HG03460 (cell line): ENCODE results near the gene C22orf23.

ENCODE experiments used
- ATAC-seq: cut with Tn5 transposase; IDR thresholded peaks from one replicate; pipeline ENCODE4 v1.9.1; 2021; ENCODE audit not compliant: unreplicated experiment

The C22orf23 gene

DNA sequence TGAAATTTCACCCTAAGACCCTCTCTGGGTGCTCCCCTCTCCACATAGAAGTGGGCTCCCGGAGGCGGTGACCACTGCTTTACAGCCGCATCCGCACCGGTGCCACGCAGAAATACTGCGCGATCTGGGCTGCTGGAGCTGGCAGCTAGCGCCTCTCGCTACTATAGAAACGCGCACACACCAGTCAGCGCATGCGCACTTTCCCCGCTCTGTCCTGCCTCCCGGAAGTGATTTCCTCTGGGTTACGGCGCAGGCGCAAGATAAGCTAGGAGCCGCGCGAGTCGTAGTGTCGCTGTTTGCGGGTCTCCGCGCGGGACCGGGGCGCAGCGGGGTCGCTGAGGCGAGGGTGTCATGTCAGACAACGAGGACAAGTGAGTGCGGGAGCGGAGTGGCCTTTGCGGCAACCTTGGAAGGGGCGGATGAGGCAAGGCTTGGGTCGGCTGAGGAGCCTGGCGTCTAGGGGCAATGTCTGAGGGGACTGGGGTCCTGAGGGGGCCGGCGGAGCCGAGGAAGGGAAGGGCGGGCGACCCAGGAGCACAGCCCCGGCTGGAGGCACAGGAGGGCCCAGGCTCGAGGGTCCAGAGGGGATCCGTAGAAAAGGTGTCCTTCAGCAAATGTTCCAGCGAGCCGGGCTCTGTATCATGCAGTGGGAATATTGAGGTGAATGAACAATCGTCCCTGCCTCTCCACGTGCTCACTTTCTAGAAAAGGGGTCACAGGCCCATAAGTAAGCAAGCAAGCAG is at the start of gene C22orf23, which contains the start of gene POLR2F:
C22orf23 (minus strand) TSS at position 165 of the 743 bp plus-strand sequence. CDS start 452 bp downstream, outside the sequence.
POLR2F (plus strand) TSS at position 263 of the 743 bp plus-strand sequence; CDS start at position 352, 89 bp downstream.
- peak; percentile 81 for ATAC-seq

DNA sequence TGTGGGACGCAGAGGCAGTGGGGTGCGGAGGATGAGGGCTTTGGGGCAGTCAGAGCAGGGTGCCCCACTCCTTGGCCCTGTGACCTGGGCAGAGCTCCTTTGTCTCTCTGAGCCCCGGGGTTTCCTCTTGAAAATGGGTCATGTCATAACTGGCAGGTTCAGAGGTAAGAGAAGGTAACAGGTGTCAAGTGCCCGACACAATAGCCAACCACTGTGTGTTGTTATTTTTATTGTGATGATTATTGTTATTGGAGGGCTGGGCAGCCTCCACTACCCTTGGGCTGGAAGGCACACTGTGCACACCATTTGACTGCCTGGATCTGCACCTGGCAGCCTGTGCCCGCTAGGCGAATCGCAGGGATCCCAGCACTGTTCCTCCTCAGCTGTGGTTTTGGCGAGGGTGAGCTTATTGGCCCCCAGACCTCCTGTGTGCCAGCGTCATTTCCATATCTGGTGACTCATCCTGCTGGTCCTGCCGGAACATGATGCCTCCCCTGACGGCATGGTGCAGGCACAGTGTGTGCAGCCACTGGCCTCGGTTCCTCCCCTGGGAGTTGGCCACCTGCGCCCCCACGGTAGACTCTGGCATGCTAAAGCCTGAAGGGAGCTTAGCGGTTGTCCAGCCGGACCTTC is 46.4 kb upstream of the C22orf23 start:
- ATAC-seq: no peak

DNA sequence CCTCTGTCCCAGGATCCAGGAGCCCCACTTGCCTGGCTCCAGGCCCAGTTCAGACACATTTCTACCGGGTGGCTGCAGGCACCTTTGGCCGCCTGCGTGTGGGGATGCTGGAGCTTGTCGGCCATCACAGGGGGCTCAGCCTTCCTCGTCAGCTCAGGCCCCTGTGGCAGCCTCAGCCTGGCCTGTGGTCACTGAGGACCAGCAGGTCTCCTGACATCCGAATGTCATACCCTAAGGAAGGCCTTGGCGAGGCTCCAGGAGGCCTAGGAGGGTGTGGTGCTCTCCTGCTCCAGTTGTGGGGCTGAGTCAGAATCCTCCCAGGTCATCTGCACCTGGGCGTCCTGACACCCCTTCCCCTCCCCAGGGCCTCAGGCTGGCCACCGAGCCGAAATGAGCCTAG is 45.8 kb upstream of the C22orf23 start:
- no peak for ATAC-seq

DNA sequence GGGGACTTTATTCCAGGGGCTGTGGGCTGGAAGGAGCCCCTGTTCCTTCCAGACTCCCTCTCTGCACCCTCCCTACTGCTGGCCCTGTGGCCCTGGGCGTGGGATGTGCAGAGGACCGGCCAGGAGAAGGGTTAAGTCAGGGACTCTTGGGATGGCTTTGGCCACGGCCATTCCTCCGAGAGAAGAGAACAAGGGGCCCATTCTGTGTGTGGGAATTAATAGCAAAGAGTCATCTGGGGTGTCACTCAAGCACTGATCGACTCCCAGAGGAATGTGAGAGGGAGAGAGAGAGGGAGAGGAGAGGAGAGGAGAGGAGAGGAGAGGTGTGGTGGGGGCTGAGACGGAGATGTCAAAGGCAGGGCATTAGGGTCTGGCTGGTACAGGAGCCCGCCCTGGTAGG is 45.1 kb upstream of the C22orf23 start:
- no peak for ATAC-seq

DNA sequence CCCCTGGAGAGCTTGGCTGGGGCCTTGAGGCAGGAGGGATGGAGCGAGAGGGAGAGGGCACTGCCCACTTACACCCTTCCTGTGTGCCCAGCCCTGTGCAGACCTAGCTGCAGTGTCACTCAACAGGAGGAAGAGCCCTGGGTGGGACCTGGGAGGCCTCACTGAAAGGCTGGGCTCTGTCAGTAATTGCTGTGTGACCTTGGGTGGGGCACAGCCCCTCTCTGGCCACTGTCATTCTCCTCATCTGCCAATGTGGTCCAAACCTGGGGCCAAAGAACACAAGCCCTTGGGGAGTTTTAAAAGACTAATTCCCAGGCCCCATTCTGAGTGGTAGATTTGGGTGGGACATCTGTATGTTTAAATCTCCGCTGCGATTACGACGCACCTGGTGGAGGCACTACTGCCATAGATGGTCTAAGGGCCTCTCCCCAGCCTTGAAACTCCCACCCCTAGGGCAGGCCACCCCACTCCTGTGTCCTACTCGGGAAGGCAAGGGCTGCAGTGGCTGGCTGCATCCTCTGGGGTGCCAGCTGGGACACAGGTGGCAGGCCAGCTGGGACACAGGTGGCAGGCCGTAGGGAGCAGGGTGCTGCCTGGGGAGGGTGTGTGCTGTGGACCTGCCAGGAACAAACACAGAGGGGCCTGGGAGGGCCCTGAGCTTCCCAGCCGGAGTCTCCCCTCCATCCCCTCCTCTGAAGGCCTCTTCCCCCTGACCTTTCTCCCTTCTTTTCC is 43.3 kb upstream of the C22orf23 start:
- no peak for ATAC-seq

DNA sequence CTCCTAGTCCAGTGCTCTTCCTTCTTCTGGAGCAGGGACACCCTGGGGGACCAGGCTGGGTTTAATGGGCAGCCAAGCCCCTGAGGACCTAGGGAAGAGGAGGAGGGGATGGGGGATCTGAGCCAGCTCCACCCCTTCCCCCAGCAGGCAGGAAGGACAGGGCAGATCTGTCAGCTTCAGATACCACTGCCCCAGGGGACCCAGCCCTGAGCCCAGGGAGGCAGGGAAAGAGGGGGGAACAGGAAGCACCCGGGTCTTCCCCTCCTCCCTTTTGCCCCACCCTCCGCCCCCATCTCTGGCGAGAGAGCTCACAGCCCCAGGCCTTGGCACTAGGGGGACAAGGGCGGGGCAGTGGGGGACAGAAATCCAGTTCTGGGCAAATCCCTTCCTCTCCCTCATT is 42.7 kb upstream of the C22orf23 start:
- ATAC-seq: no peak

DNA sequence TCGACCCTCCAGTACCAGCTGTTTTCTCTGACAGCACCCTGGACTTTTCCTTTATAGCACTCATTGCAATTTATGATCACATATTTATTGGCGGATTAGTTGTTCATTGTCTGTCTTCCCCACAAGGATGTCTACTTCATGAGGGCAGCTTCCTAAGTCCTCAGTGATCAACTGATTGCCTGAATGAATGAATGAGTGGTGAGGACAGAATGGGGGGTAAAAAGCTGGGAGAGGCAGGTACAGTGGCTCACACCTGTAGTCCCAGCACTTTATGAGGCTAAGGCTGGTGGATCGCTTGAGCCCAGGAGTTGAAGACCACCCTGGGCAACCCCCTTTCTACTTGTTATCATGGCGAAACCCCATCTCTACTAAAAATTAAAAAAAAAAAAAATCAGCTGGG is 42.1 kb upstream of the C22orf23 start:
- no peak for ATAC-seq

DNA sequence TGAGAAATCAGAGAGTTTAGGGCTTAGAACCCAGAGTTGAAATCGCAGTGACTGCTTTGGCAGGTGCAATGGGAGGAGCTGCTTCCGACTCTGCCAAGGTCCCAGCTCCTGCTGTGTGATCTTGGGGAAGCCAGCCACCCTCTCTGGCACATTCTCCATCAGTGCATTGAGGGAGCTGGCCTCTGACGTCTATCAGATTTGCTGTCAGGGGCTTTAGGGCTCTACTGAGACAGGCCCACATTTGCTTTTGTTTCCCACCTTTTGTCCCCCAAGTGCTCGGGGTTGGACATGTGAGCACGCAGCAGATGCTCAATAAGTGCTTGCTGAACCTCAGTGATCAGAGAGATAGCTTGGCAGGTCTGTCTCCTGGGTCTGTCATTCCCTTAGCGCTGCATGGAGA is 41.6 kb upstream of the C22orf23 start:
- ATAC-seq: no peak

DNA sequence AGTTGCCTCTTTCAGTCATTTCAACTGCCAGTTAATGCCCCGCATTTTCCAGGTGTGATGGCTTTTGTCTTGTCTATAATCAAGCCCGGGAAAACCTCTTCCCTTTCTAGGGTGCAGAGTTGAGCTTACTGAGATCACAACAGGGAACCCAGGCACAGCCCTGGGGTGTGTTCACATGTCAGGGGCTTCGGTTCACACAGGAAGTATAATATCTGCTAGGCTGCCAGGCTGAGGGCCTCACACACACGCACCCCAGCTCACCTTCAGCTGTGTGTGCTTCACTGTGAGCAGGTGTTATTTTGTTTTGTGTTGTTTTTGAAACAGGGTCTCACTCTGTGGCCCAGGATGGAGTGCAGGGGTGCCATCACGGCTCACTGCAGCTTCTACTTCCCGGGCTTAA is 40.6 kb upstream of the C22orf23 start:
- ATAC-seq: no peak

DNA sequence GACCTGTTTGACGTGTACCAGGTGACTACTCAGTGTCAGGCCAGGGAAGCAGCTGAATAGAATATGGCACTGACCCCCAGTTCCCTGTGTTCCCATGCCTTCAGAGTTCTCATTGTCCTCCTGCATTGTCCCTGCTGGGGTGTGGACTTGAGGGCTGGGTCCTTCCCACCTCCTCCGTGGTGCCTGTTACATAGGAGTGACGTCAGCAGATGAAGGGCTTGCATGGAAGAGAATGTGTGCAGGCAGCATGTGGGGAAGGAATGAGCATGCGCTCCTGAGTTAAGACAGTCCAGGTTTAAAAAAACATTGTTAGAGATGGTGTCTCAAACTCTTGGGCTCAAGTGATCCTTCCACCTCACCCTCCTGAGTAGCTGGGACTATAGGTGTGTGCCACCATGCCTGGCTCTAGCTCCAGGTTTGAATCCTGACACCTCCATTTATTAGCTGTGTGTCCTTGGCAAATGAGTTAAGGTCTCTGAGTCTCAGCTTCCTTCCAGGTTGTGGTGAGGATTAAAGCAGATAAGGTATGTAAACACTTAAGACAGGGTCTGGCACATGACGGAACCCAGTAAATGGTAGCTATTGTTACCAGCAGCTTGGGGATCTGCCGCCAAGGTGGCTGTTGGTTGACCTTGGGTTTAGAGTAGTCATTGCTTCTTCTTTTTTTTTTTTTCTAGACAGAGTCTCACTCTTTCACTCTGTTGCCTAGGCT is 38.5 kb upstream of the C22orf23 start:
- ATAC-seq: no peak

DNA sequence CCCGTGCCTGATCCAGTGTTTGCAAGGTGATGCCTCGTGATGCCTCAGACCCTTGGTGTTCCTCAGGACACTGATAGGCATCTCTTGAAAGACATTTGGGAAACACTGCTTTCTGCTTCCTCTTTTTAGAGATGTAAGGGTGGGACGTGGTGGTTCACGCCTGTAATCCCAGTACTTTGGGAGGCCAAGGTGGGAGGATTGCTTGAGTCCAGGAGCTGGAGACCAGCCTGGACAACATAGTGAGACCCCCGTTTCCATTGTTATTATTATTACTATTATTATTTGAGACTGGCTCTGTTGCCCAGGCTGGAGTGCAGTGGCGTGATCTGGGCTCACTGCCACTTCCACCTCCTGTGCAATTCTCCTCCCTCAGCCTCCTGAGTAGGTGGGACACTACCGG is 37.5 kb upstream of the C22orf23 start:
- ATAC-seq: no peak

DNA sequence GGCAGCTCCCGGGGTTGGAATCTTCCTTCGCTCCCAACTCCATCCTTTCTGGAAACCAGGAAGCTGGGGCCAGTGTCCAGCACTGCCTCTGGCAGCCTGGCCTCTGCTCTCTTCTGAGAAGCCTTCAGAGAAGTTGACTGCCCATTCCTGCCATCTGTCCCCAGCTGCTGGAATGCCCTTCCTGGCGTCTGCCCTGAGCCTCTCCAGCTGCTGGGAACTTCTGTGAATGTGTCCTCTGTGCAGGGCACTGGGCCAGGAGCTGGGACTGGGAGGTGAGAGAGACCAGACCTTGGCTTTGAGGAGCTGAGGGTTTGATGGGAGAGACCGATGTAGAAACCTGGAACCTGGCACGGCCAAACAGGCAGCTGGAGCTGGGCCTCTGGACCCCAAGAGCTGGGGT is 36.9 kb upstream of the C22orf23 start:
- ATAC-seq: no peak

DNA sequence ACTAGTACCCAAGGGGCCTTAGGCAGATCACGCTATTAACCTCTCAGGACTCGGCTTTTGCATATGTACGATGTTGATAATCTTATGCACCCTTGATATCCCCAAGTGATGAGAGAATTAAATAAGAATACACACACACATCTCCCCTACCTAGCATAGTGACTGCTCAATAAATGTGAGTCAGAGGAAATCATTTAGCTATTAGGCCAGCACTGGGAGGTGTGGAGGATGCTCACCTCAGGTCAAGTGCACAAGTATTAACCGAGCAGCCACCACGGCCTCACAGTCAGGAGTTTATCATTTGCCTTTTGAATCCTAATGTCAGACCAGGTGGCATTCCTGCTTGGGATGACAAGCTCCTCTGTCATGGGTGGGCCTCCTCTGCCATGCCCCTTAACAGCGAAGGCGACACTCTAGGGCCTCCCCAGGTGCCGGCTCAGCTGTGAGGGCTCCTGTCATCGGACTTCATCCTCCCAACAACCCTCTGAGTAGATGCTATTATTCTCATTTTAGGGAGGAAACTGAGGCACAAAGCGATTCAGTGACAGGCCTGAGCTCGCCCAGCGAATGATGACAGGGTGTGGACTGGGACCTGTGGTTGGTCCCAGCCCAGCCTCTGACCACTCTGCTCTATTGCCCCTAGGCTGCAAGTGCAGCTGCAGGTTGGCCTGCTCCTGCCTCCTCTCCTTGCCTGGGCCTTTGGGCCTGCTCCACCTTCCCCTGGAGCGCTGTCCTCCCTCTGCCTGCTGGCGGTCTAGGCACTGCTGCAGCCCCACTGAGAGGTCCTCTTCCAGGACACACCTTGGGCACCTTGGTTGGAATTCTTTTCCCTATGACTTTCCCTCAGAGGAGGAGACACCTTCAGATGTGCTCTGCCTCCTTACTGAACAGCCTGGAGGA is 36.0 kb upstream of the C22orf23 start:
- no peak for ATAC-seq

DNA sequence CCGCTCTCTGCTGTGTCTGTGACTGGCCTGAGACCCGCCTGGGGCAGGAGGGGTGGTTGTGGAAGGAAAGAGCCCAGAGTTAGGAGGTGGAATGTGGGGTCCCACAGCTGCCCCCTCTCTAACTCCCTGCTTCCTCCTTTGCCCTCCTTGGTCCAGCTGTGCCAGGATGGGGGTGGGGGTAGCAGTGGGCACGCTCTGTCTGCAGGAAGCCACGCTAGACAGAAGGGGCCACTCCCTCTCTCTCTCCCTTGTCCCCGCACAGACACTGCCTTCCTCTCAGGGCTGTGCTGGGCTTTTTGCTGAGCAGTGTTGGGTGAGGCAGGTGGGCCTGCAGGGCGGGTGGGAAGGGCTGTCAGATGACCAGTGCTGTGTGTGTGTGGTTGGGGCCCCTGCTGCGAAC is 33.0 kb upstream of the C22orf23 start:
- no peak for ATAC-seq

DNA sequence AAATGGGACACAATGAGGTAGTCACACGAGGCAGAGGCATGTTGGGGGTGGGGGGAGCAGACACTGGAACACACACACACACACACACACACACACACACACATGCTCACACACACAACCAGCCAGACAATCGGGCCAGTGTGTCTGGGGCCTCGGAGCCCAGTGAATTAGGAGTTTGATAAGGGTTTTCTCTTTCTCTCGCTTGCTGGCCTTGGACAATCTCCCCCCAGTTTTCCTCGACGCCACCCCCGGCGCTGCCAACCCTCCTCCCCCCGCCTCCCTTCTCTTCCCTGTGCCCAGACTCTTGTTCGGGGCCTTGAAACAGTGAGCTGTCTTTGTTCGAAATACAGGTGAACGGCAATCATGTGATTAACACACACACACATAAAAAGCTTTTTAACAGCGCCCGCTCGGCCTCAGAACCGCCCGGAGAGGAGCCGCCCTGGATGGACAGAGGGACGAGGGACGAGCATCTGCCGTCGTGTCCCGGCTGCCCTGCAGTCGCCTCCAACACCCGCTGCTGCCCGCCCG is 32.4 kb upstream of the C22orf23 start:
- ATAC-seq: no peak

DNA sequence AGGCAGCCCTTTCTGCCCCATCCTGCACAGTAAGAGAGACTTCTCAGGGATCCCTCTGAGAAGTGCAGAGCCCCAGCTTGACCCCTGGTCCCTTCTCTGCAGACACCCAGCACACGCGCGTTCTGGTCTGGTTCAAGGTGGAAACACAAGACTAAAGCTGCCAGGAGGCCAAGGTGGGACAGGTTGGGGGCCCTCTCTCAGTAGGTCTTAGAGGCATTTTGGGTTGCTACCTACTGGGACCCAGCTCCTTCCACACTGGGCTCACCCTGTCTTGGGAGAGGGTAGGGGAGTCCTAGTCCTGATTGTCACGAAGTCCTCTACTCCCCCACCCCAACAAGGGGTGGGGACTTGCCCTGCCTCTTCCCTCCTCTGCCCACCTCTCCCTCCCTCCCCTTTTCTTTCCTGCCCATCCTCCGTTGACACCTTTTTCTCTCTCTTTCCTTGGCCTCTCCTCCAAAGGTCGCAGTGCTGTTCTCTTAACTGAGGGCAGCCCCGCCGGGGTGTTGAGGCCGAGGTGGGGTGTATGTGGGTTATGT is 31.7 kb upstream of the C22orf23 start:
- no peak for ATAC-seq

DNA sequence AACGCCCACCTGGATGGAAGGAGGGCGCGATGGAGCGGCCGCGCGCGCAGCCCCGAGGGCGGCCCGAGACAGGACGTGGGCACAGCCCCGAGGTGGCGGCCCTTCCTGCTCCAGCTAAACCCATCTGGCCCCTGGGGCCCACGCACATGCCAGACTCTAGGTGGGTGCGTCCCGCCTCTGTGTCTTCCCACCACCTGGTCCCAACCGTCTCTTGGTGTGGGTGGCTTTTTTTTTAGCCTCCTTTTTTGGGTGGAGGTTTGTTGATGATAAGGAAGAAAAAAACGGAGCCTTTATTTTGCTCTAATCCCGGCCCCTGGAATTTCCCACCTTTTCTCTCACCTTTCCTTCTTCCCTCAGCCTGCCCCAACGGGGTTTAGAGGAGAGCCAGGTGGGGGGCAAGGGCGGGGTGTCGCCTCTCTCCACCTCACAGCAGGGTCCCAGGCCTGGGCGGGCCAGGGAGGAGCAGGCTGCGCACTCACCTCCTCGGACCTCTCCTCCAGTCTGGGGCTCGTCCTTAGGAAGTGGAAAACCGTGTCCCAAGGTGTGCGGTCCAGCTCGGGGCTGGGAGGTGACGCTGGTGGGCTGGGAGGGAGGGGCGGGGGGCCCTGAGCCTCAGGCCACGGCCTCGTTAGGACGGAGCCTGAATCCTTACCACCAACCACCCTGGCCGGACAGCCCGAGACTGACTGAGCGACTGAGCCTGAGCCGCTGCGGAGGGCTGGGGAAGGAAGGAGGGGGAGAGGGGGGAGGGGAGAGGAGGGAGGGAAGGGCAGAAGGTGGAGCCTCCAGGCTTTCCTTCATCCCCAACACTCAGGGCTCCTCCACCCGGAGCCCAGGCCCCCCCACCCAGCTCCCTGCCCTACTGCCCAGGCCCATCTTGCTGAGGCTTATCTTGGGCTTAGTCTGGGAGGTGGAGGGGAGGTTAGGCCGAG is 30.7 kb upstream of the C22orf23 start, which contains the start of gene SOX10:
SOX10 (minus strand) TSS at position 696 of the 932 bp plus-strand sequence. CDS start 771 bp downstream, outside the sequence.
- ATAC-seq: no peak
